ENCODE measurements around the gene GRIN2A. TPM values are rescaled to one million over a fixed set of nuclear protein-coding genes. Genes with fewer than 3 reads are reported as not detected.

Gene GRIN2A
- polyA plus RNA-seq, 1 donor (not counting 4 experiments of a cell fraction or from before 2014, with no cell fraction given) = 0.01 TPM

DNA sequence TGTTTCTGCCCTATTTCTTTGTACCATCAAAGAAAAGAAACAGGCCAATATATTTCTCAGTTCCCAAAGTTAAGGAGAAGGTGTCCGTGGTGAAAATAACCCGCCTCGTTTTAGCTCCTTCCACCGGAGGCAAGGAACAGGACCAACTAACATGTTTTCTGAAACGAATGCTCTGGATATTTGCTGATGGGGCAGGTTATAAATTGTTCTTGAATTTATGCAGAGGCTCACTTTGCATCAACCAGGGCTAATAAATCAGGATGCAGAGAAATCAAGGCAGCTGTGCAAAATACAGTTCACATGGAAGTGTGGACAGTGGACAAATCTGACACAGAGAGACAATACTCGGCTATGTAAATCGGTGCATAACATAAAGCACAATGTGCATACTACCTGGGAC, 189.8 kb downstream of the GRIN2A start:
- Histone ChIP-seq H3K4me3 (ENCODE audit: control insufficient read depth in 2 of 3, extremely low read depth in 1 of 3, insufficient read depth in 2 of 3, low read depth in 1 of 3, low read length in 3 of 3) (no peak overlapping the region), H3K27me3 (ENCODE audit: control insufficient read depth, extremely low read depth, insufficient read depth, low read length) (no peaks in the 10 kb centered on the region), H3K9ac (ENCODE audit: control insufficient read depth, extremely low read depth, insufficient read depth, low read length) (no peak overlapping the region), H3K36me3 (ENCODE audit: control insufficient read depth in 2 of 2, extremely low read depth in 1 of 2, insufficient read depth in 2 of 2, low read length in 2 of 2) (no peaks in the 10 kb centered on the region), H3K4me1 (ENCODE audit: control insufficient read depth, extremely low read depth, insufficient read depth, low read length) (no peaks in the 10 kb centered on the region), H3K79me2 (ENCODE audit: control insufficient read depth, insufficient read depth, low read length) (no peaks in the 10 kb centered on the region), H3K27ac (ENCODE audit: control insufficient read depth, insufficient read depth, low read length) (no peak overlapping the region), H3K4me2 (ENCODE audit: control insufficient read depth, extremely low read depth, insufficient read depth, low read depth, low read length) (no peak overlapping the region), H3K9me1 (ENCODE audit: control insufficient read depth, extremely low read depth, insufficient read depth, low read length) (no peaks in the 10 kb centered on the region), H2AFZ (ENCODE audit: control insufficient read depth, low read length) (no peak overlapping the region), H3K9me3 (ENCODE audit: control insufficient read depth, low read depth, low read length) (no peaks in the 10 kb centered on the region), H4K20me1 (ENCODE audit: control insufficient read depth, extremely low read depth, insufficient read depth, low read length) (no peaks in the 10 kb centered on the region)
- DNase-seq (ENCODE audit: low read depth, low spot score) = no peak
- TF ChIP-seq, protein P1, sequence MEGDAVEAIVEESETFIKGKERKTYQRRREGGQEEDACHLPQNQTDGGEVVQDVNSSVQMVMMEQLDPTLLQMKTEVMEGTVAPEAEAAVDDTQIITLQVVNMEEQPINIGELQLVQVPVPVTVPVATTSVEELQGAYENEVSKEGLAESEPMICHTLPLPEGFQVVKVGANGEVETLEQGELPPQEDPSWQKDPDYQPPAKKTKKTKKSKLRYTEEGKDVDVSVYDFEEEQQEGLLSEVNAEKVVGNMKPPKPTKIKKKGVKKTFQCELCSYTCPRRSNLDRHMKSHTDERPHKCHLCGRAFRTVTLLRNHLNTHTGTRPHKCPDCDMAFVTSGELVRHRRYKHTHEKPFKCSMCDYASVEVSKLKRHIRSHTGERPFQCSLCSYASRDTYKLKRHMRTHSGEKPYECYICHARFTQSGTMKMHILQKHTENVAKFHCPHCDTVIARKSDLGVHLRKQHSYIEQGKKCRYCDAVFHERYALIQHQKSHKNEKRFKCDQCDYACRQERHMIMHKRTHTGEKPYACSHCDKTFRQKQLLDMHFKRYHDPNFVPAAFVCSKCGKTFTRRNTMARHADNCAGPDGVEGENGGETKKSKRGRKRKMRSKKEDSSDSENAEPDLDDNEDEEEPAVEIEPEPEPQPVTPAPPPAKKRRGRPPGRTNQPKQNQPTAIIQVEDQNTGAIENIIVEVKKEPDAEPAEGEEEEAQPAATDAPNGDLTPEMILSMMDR (optimal IDR thresholded peaks at IDR 0.05 in 1 of 3, IDR thresholded peaks at IDR 0.05 in 1 of 3, conservative IDR thresholded peaks at IDR 0.05 in 1 of 3; ENCODE audit: extremely low read depth in 1 of 3, insufficient read depth in 2 of 3, low read length in 3 of 3) = no peak
- TF ChIP-seq EZH2 (IDR thresholded peaks at IDR 0.05; ENCODE audit: low read length) = no peak
- dilution Hi-C loops (cut with MboI; ENCODE audit: extremely low pct_ligation_motif_present, low sequenced_read_pairs) = no loop called here
- no peak for FAIRE-seq

GRCh38 chr16:9980981-9981380, 201.2 kb downstream of the GRIN2A start:
- Histone ChIP-seq H3K9ac (ENCODE audit: control insufficient read depth, extremely low read depth, insufficient read depth, low read length) (no peak overlapping the region), H3K27ac (ENCODE audit: control insufficient read depth, insufficient read depth, low read length) (no peak overlapping the region), H2AFZ (ENCODE audit: control insufficient read depth, low read length) (no peak overlapping the region), H4K20me1 (ENCODE audit: control insufficient read depth, extremely low read depth, insufficient read depth, low read length) (no peaks in the 10 kb centered on the region), H3K9me1 (ENCODE audit: control insufficient read depth, extremely low read depth, insufficient read depth, low read length) (no peaks in the 10 kb centered on the region), H3K79me2 (ENCODE audit: control insufficient read depth, insufficient read depth, low read length) (no peaks in the 10 kb centered on the region), H3K27me3 (ENCODE audit: control insufficient read depth, extremely low read depth, insufficient read depth, low read length) (no peaks in the 10 kb centered on the region), H3K36me3 (ENCODE audit: control insufficient read depth in 2 of 2, extremely low read depth in 1 of 2, insufficient read depth in 2 of 2, low read length in 2 of 2) (no peaks in the 10 kb centered on the region), H3K4me3 (ENCODE audit: control insufficient read depth in 2 of 3, extremely low read depth in 1 of 3, insufficient read depth in 2 of 3, low read depth in 1 of 3, low read length in 3 of 3) (no peak overlapping the region), H3K4me2 (ENCODE audit: control insufficient read depth, extremely low read depth, insufficient read depth, low read depth, low read length) (no peak overlapping the region), H3K4me1 (ENCODE audit: control insufficient read depth, extremely low read depth, insufficient read depth, low read length) (no peaks in the 10 kb centered on the region), H3K9me3 (ENCODE audit: control insufficient read depth, low read depth, low read length) (no peaks in the 10 kb centered on the region)
- no peak for DNase-seq (ENCODE audit: low read depth, low spot score)
- no peak for TF ChIP-seq EZH2 (IDR thresholded peaks at IDR 0.05; ENCODE audit: low read length)
- TF ChIP-seq, protein P1 (optimal IDR thresholded peaks at IDR 0.05 in 1 of 3, IDR thresholded peaks at IDR 0.05 in 1 of 3, conservative IDR thresholded peaks at IDR 0.05 in 1 of 3; ENCODE audit: extremely low read depth in 1 of 3, insufficient read depth in 2 of 3, low read length in 3 of 3) = no peak
- dilution Hi-C loops (cut with MboI; ENCODE audit: extremely low pct_ligation_motif_present, low sequenced_read_pairs) = no loop called here
- no peak for FAIRE-seq

Measured in keratinocyte (primary cell).